ENCODE data around the gene PODNL1.
"Not testable (repeated sequence)": the region's sequence is repeated elsewhere in the genome, so short reads cannot be mapped to it uniquely, and the experiment has no call there.

Gene PODNL1

DNA sequence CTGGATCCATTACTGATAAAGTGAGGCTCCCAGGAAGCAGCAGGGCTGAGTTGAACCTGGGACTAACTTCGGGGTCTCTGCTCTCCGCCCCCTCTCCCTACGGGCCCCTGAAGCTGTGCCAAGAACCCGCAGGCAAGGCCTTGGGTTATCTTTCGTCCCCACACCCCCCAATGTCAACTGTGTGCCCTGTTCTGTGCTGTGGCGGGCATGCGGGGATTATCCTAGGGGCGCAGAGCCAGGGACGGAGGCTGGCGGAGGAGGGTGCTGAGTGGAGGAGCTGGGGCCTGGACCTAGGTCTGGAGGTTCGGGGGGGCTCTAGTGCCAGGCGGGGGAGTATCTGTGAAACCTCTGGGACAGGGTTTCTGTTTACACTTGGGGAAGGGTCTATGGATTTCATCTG, 41.5 kb upstream of the PODNL1 start:
- Histone ChIP-seq H3K4me3 (no peak overlapping the region), H3K27ac (no peak overlapping the region)
- TF ChIP-seq, protein P1, sequence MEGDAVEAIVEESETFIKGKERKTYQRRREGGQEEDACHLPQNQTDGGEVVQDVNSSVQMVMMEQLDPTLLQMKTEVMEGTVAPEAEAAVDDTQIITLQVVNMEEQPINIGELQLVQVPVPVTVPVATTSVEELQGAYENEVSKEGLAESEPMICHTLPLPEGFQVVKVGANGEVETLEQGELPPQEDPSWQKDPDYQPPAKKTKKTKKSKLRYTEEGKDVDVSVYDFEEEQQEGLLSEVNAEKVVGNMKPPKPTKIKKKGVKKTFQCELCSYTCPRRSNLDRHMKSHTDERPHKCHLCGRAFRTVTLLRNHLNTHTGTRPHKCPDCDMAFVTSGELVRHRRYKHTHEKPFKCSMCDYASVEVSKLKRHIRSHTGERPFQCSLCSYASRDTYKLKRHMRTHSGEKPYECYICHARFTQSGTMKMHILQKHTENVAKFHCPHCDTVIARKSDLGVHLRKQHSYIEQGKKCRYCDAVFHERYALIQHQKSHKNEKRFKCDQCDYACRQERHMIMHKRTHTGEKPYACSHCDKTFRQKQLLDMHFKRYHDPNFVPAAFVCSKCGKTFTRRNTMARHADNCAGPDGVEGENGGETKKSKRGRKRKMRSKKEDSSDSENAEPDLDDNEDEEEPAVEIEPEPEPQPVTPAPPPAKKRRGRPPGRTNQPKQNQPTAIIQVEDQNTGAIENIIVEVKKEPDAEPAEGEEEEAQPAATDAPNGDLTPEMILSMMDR (IDR thresholded peaks at IDR 0.05): no peak
- no peak for DNase-seq (ENCODE audit: low spot score)

DNA sequence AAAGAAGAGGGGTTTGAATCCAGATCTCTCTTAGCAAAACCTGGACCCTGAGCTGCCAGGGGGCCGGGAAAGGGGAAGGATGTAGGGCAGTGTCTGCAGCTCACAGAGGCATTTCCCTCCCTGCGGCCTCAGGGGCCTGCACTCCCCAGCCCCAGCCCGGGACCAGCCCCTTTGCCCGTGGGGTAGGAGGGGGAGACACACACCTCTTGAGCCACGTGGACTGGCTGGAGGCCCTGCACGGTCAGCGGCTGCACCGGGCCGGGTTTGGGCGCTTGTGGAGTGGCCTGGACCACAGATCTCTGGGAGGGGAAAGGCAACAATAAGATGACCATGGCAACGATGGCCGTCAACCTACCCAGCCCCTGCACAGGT, 41.0 kb upstream of the PODNL1 start:
- H3K27ac ChIP-seq: peak overlapping the region in 1 of 2 donors; percentile 78
- no peak for DNase-seq (ENCODE audit: low spot score)
- TF ChIP-seq, protein P1 (IDR thresholded peaks at IDR 0.05): no peak
- H3K4me3 ChIP-seq: peak overlapping the region; percentile 72

GRCh38 chr19:13978351-13979243, 40.4 kb upstream of the PODNL1 start:
- TF ChIP-seq, protein P1 (IDR thresholded peaks at IDR 0.05): no peak
- peak overlapping the region; percentile 72 for H3K4me3 ChIP-seq
- H3K27ac ChIP-seq: peak overlapping the region; percentile 11 to 78
- DNase-seq (ENCODE audit: low spot score): peak; percentile 87

DNA sequence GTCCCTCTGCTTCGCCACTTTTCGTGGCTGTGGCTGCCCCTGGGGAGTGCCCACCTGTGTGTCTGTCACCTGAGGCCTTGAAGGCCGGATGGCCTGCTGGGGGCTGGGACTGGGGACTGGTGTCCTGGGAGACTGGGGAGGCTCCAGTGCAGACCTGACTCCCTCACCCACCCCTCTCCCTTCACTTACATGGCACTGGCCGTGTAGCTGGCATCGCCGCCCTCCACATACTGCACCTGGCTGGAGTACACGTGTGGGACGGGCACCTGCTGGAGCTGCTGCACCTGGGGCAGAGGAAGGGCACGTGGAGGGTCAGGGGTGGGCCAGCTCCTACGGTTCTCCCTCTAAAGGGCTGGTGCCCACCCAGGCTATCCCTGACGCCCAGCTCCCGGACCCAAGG, 39.6 kb upstream of the PODNL1 start:
- DNase-seq (ENCODE audit: low spot score): no peak
- Histone ChIP-seq H3K27ac (peak overlapping the region; percentile 11 to 78), H3K4me3 (peak overlapping the region; percentile 72)
- TF ChIP-seq, protein P1 (IDR thresholded peaks at IDR 0.05): no peak

DNA sequence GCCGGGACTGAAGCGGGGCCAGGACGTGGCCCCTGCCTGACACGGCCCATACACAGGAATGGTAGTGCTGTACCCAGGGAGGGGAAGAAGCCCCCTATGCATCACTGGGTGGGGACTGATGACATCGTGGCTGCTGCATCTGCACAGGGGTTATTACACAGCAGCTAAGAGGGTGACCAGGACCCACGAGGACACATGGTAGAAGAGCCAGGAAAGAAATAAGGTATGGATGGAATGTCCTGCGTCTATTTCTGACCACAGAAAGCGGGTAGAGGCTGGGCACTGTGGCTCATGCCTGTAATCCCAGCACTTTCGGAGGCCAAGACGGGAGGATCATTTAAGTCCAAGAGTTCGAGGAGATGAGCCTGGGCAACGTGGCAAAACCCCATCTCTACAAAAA, 38.2 kb upstream of the PODNL1 start:
- H3K4me3 ChIP-seq: no peak overlapping the region
- DNase-seq (ENCODE audit: low spot score): no peak
- TF ChIP-seq, protein P1 (IDR thresholded peaks at IDR 0.05): no peak
- peak overlapping the region in 1 of 2 donors; percentile 35 for H3K27ac ChIP-seq

GRCh38 chr19:13975870-13976269, 37.7 kb upstream of the PODNL1 start:
- no peak overlapping the region for H3K4me3 ChIP-seq
- TF ChIP-seq, protein P1 (IDR thresholded peaks at IDR 0.05): no peak
- no peak overlapping the region for H3K27ac ChIP-seq
- no peak for DNase-seq (ENCODE audit: low spot score)

DNA sequence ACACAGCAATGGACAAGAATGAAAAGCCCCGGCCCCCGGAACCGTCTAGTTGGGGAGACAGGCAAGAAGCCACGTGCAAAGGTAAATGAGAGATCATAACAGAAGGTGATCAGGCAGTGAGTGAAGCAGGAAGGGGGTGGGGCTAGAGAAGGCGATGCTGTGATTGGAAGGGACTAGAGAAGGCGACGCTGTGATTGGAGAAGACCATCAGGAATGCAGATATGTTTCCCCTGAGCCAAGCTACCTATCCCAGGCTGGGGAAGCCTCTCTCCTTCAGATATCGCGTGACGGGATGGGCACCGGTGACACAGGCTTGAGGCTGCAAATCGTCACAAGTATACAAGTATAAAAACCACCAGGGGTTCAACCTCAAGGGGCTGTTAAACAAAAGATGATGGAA, 35.9 kb upstream of the PODNL1 start:
- no peak for DNase-seq (ENCODE audit: low spot score)

GRCh38 chr19:13973479-13973878, 35.3 kb upstream of the PODNL1 start:
- not testable (repeated sequence) for DNase-seq (ENCODE audit: low spot score); H3K4me3 ChIP-seq; H3K27ac ChIP-seq

More for the DNA sequence above, 35.9 kb upstream of the PODNL1 start:
- TF ChIP-seq, protein P1 (IDR thresholded peaks at IDR 0.05): no peak
- Histone ChIP-seq H3K27ac (no peak overlapping the region), H3K4me3 (no peak overlapping the region)
